GM13976 (cell line): Measurements from ENCODE around the gene RAI2.

Experiments used
- DNase-seq: peaks from one replicate; pipeline ENCODE4 v3.0.0; 2012; ENCODE audit warnings: low spot score
- CTCF ChIP-seq: IDR thresholded peaks from 2 replicates; pipeline ENCODE4 v1.5.1; 2012; ENCODE audit warnings: borderline replicate concordance, mild to moderate bottlenecking; ENCODE audit not compliant: insufficient read depth; ENCODE audit errors: extremely low read depth, missing control alignments, control extremely low read depth
- in situ Hi-C: fragments of 300-500 bp; cut with MboI; formaldehyde crosslinking; loops from one replicate; pipeline ENCODE4 v1.12.0; 2022; ENCODE audit warnings: low sequenced_read_pairs, mixed read lengths, inconsistent platforms; ENCODE audit not compliant: unreplicated experiment

The RAI2 gene

GRCh38 chrX:17833954-17834353 is 27.1 kb downstream of the RAI2 start:
- DNase-seq: no peak
- TF ChIP-seq CTCF: no peak
- in situ Hi-C loops: no loop called here

GRCh38 chrX:17831255-17831654 is 29.8 kb downstream of the RAI2 start:
- DNase-seq: no peak
- in situ Hi-C loops: no loop called here
- TF ChIP-seq CTCF: no peak

- DNase-seq: no peak
- TF ChIP-seq CTCF: no peak
- in situ Hi-C loops: no loop called here
Measured at GRCh38 chrX:17830211-17830610, 30.9 kb downstream of the RAI2 start.

- in situ Hi-C loops: no loop called here
- no peak for TF ChIP-seq CTCF
- no peak for DNase-seq
Measured at GRCh38 chrX:17829566-17829965, 31.5 kb downstream of the RAI2 start.

GRCh38 chrX:17828171-17828570 is 32.9 kb downstream of the RAI2 start:
- no peak for DNase-seq
- in situ Hi-C loops: no loop called here
- no peak for TF ChIP-seq CTCF

- DNase-seq: no peak
- in situ Hi-C loops: no loop called here
- no peak for TF ChIP-seq CTCF
Measured at GRCh38 chrX:17826609-17827496, 34.2 kb downstream of the RAI2 start.
